Renal cortical epithelial cell (primary cell): Measurements from ENCODE around the gene IGFLR1. TPM values are rescaled to one million over a fixed set of nuclear protein-coding genes. Genes with fewer than 3 reads are reported as not detected.

Experiments
- DNase-seq: peaks from one replicate; pipeline ENCODE4 v3.0.0-alpha.2; 2011; ENCODE audit warnings: low read depth
- total RNA-seq: library from RNA; depleted of rRNA; stranded (reverse); fragments of >200 nt; gene quantifications from 2 replicates; pipeline ENCODE4 v1.2.3, GENCODE V29; 2014

Gene IGFLR1
- total RNA-seq, 1 donor from 2014 or later = 1.8 TPM

GRCh38 chr19:35755550-35756376 lies 13.5 kb upstream of the IGFLR1 start:
- no peak for DNase-seq

GRCh38 chr19:35755131-35755549 lies 12.9 kb upstream of the IGFLR1 start:
- DNase-seq = no peak

- DNase-seq = no peak
These were observed 12.3 kb upstream of the IGFLR1 start for GRCh38 chr19:35754370-35755130.

GRCh38 chr19:35753634-35754369 lies 11.6 kb upstream of the IGFLR1 start:
- DNase-seq = no peak

- DNase-seq = no peak
These were observed 10.6 kb upstream of the IGFLR1 start for GRCh38 chr19:35752746-35753350.

- DNase-seq = no peak
These were observed 9.8 kb upstream of the IGFLR1 start for GRCh38 chr19:35751839-35752745.

- DNase-seq = no peak
These were observed 7.9 kb upstream of the IGFLR1 start for GRCh38 chr19:35750167-35750566.

- DNase-seq = peak; percentile 99
These were observed 6.1 kb upstream of the IGFLR1 start, which contains the start of gene LIN37 for GRCh38 chr19:35748106-35749020. LIN37 (plus strand) TSS chr19:35748576; CDS start chr19:35748725, 149 bp downstream.

GRCh38 chr19:35746531-35746930 lies 4.3 kb upstream of the IGFLR1 start:
- no peak for DNase-seq

GRCh38 chr19:35746087-35746462 lies 3.8 kb upstream of the IGFLR1 start:
- DNase-seq = no peak

- peak; percentile 99 for DNase-seq
These were observed 3.3 kb upstream of the IGFLR1 start, which contains the start of the genes PSENEN and U2AF1L4 for GRCh38 chr19:35745328-35746086. PSENEN (plus strand) TSS chr19:35745651; CDS start chr19:35745931, 280 bp downstream. U2AF1L4 (minus strand) TSS chr19:35745418; CDS start chr19:35745391, 27 bp downstream.

- DNase-seq = peak; percentile 89
These were observed 2.4 kb upstream of the IGFLR1 start for GRCh38 chr19:35744430-35745327.

- DNase-seq = no peak
These were observed 1.6 kb upstream of the IGFLR1 start for GRCh38 chr19:35743640-35744429.

- DNase-seq = no peak
These were observed 1.1 kb downstream of the IGFLR1 start for GRCh38 chr19:35741203-35741515.

- peak; percentile 91 for DNase-seq
These were observed 1.6 kb downstream of the IGFLR1 start for GRCh38 chr19:35740423-35741202.

GRCh38 chr19:35740108-35740422 lies 2.2 kb downstream of the IGFLR1 start:
- DNase-seq = no peak
